ENCODE measurements around the gene UBE2E1.

- TF ChIP-seq POLR2A (IDR thresholded peaks at IDR 0.05) (no peak), CTCF (IDR thresholded peaks at IDR 0.05) (no peak)
These were observed 75.1 kb downstream of the UBE2E1 start for GRCh38 chr3:23880703-23881339.

All from stomach (tissue), 4 donors.